HG03060 (cell line): ENCODE data around the gene INO80D.
"Not testable (repeated sequence)": the region's sequence is repeated elsewhere in the genome, so short reads cannot be mapped to it uniquely, and the experiment has no call there.

ENCODE experiments used
- ATAC-seq: cut with Tn5 transposase; IDR thresholded peaks from one replicate; pipeline ENCODE4 v1.9.1; 2021; ENCODE audit warnings: low read depth, moderate number of reproducible peaks; ENCODE audit not compliant: unreplicated experiment

INO80D gene

DNA sequence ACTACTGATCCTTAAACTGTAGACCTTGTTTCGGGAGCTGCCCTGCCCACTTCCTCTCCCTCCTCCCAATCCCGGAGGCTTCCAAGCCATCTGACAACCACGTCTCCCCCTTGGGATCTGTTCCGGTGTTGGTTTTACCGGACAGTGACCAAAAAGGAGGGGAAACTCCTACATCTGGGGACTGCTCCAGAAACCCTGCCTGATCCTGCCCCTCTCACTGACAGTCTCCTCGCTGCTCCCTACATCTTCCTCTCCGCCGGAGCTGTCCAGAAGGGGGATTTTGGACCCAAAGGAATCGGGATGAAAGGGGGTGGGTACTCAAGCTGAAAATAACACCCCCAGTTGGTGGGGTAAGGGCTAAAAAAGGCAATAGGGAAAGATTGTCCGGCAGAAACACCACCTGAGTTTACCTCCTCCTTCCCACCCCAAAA lies 1.5 kb downstream of the INO80D start:
- no peak for ATAC-seq

GRCh38 chr2:206083602-206084438 lies 2.2 kb downstream of the INO80D start:
- ATAC-seq = no peak

- no peak for ATAC-seq
These were observed 3.6 kb downstream of the INO80D start for GRCh38 chr2:206082298-206082843.

- no peak for ATAC-seq
These were observed 5.0 kb downstream of the INO80D start for GRCh38 chr2:206080927-206081326.

DNA sequence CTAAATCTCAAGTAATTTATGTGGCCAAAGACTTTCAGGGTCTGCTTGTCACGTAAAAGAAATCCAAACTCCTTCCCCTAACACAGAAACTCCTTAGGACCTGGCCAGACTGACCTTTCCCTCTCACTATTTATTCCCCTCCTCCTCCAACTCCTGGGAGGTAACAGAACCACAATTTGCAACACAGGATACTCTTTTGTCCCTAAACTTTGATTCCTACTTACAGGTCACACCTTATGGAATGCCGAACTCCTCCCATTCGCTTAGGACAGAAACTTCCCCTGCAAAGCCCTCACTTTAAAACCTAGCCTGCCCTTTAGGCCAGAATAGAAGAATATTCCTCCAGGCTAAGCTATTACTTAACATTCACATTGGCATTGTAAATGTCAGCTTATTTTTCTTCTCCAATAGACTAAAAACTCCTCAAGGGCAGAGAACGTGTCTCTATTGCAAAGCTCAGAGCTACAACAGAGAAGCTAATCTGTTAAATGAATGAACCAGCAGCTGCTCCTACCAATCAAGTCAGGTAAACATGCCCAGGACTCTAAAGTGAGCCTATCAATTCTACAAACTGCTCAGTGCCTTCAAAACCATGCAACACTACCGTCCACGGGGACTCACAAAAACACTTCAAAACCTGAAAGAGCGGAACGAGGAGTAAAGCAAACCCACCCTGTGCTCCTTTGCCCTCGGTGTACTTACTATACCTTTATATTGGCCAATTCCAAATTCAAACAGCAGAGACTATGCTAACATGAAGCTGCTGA lies 6.1 kb downstream of the INO80D start:
- no peak for ATAC-seq

DNA sequence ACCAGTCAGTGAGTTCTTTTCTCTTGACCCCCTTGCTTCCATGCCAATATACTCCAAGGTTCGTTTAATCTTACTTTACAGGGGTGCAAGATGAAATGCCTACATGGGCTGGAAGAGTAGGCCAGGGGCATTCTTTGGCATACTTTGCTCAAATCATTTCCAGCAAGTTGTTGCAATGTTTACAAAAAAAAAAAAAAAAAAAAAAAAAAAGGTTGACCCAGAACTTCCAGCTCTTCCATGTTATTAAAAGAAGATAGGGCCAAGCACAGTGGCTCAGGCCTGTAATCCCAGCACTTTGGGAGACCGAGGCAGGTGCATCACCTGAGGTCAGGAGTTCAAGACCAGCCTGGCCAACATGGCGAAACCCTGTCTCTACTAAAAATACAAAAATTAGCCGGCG lies 8.1 kb downstream of the INO80D start:
- ATAC-seq = not testable (repeated sequence)

- no peak for ATAC-seq
These were observed 10.9 kb downstream of the INO80D start for GRCh38 chr2:206075113-206075512.

DNA sequence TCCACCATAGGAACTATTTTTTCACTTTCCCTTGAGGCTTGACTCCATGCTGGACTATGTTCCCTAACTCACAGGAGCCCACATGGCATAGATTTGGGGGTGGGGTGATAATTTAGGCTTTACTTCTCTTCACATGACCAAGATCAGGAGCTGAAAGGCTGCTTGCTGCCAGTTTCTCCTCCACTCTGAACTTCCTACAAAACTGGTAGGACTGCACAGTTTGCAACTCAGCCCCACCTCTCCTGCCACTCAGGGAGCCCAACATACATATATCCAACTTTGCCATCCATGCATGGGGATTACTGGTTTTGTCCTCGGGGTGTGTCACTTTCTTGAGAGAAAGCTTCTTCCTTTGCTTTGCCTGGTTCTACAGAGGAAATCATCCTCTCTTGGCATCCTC lies 14.2 kb downstream of the INO80D start:
- ATAC-seq = no peak

DNA sequence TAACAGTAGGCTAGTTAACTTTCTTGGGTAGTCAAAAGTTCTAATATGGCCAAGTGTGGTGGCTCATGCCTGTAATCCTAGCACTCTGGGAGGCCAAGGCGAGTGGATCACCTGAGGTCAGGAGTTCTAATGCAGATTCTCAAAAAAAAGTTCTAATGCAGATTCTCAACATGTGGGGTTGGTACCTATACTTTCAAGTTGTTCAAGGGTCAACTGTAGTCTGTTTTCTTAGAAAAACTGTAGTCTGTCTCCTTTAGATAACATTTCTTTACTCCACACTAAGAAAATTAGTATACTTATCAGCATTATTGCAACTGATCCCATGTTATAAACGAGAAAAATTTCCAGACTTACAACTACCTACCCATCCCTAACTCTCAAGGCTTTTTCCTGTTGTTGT lies 16.6 kb downstream of the INO80D start:
- no peak for ATAC-seq

DNA sequence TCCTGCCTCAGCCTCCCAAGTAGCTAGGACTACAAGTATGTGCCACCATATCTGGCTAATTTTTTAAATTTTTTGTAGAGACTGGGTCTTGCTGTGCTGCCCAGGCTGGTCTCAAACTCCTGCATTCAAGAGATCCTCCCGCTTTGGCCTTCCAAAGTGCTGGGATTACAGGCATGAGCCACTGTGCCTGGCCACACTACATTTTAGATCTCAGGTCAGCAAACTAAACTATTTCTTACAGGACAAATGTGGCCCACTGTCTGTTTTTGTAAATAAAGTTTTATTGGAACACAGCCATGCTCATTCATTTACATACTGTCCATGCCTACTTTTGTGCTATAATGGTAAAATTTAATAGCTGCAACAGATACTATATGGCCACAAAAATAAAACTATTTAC lies 17.8 kb downstream of the INO80D start:
- ATAC-seq = no peak

DNA sequence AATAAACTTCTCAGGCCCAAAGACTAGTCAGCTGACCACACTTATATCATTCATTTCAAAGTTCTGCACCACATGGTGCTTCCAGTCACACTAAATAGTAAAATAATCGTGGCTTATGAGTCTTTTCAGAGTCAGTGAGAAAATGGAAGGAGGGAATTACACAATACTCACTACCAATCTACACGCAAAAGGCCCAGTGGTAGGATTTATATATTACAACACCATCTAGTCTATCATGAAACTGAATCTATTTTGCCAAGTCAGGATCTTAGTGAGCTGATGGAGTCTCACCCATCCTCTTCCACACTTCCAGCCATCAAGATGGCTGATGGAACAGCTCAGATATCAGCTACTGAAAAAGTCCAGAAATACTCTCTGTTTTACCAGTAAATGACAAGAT lies 21.9 kb downstream of the INO80D start:
- no peak for ATAC-seq

DNA sequence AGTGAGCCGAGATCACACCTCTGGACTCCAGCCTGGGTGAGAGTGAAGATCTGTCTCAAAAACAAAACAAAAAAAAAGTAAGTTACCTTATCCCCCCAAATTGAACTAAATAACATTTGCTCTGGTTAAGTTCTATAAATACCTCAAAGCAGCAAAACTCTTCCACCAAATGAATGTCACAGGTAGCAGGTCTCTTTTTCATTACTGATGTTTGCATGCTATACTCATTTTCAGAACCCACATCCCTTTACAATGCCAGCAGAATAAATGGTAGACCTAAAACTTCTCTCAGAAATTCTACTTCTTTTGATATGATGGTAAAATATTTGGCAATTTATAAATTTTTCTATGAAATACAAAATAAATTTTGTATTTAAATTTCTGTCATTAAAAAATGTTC lies 22.3 kb downstream of the INO80D start:
- no peak for ATAC-seq

- ATAC-seq = no peak
These were observed 23.2 kb downstream of the INO80D start for GRCh38 chr2:206062724-206063123.

DNA sequence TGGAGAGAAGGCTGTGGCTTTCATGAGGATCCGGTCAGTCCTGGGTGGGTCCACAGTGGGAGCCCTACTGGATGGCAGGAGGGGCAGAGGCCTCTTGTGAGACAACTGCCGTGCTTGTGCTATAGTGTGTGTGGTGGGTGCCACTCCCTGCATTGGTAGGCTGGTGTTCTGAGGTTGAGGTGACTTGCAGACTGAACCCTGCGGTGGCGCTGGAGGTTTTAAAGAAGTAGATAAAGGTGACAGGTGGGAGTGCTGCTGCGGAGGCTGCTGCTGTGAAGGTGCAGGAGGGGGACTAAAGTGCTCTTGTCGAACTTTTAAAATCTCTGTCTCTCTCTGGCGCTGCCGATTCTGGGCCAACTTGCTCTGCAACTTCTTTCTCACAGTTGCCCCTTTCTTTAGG lies 29.7 kb downstream of the INO80D start:
- ATAC-seq = no peak

GRCh38 chr2:206054952-206055351 lies 31.0 kb downstream of the INO80D start:
- ATAC-seq = no peak

DNA sequence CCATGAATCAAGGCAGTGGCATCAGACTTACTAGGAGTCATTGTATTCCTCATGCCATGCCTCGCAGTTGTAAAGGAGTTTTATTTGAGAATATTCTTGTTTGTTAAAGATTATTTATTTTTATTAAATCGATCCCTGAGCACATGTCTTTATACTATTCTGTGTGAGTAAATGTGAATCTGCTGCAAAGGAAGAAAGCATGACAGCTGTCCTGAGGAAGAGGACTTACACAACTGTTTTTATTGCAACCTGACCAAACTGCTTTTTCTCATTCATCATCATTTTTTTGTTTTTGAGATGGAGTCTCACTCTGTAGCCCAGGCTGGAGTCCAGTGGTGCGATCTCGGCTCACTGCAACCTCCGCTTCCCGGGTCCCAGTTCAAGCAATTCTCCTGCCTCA lies 34.1 kb downstream of the INO80D start:
- ATAC-seq = no peak

- ATAC-seq = no peak
These were observed 36.6 kb downstream of the INO80D start for GRCh38 chr2:206049392-206049791.

DNA sequence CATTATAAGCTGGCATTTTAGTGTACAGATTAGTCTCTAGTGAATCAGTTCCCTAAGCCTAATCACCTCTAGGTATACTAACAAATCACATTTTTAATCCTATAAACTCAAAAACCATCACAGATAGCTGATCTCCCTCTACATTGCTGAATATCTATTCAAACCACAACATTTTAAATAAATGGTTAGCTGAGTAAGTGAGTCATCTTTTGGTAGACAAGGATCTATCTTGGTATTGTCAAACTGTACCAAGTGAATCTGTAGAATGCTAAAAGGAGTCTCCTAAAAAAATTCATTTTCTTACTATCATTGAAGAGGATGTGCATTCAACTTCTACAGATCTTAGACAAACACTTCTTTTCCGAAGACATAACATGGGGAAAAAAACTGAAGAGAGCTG lies 40.7 kb downstream of the INO80D start:
- ATAC-seq = no peak

GRCh38 chr2:206040525-206040924 lies 45.4 kb downstream of the INO80D start:
- no peak for ATAC-seq

- ATAC-seq = not testable (repeated sequence)
These were observed 50.6 kb downstream of the INO80D start for GRCh38 chr2:206035393-206035792.

DNA sequence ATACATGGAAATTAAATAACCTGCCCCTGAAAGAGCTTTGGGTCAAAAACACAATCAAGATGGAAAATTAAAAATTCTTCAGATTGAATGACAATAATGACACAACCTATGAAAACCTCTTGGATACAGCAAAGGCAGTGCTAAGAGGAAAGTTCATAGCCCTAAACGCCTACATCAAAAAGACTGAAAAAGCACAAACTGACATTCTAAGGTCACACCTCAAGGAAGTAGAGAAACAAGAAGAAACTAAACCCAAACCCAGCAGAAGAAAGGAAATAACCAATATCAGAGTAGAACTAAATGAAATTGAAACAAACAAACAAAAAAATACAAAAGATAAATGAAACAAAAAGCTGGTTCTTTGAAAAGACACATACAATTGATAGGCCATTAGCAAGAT lies 52.5 kb downstream of the INO80D start:
- ATAC-seq = not testable (repeated sequence)
